Spleen (tissue), 11 donors: Measurements from ENCODE around the gene ARL6IP1. TPM values are rescaled to one million over a fixed set of nuclear protein-coding genes. Genes with fewer than 3 reads are reported as not detected.
"Not testable (repeated sequence)": the region's sequence is repeated elsewhere in the genome, so short reads cannot be mapped to it uniquely, and the experiment has no call there.

Experiments
- DNase-seq: peaks from one replicate; pipeline ENCODE4 v3.0.0-alpha.2; 2020
- H3K27ac ChIP-seq, 8 donors: fragments of 200-600 bp; sonication (generic) in 7 of 8; 1 replicate in 4 of 8; 2 replicates in 4 of 8; pipeline versions ENCODE4 v1.5.0 to v1.8.0; 2016 to 2021; ENCODE audit warnings: inconsistent platforms in 4 of 8, mild to moderate bottlenecking in 4 of 8, moderate library complexity in 1 of 8
- H3K27me3 ChIP-seq, 7 donors: fragments of 200-600 bp; sonication (generic) in 6 of 7; replicated peaks in 1 of 7; 1 replicate in 4 of 7; 2 replicates in 3 of 7; pipeline versions ENCODE4 v1.5.0 to v1.8.0; 2016 to 2021; ENCODE audit warnings: inconsistent platforms in 3 of 7, mild to moderate bottlenecking in 1 of 7
- H3K36me3 ChIP-seq, 6 donors: fragments of 200-600 bp; sonication (generic) in 5 of 6; 1 replicate in 4 of 6; 2 replicates in 2 of 6; pipeline versions ENCODE4 v1.5.0 to v1.8.0; 2016 to 2021; ENCODE audit warnings: inconsistent platforms in 2 of 6
- H3K4me1 ChIP-seq, 6 donors: fragments of 200-600 bp; sonication (generic) in 5 of 6; 1 replicate in 3 of 6; 2 replicates in 3 of 6; pipeline versions ENCODE4 v1.5.0 to v1.8.0; 2016 to 2021; ENCODE audit warnings: inconsistent platforms in 3 of 6
- H3K4me3 ChIP-seq, 8 donors: fragments of 200-600 bp; sonication (generic) in 7 of 8; 1 replicate in 4 of 8; 2 replicates in 4 of 8; pipeline versions ENCODE4 v1.5.0 to v1.8.0; 2016 to 2021; ENCODE audit warnings: inconsistent platforms in 4 of 8, mild to moderate bottlenecking in 4 of 8, moderate library complexity in 2 of 8
- H3K9me3 ChIP-seq, 8 donors: fragments of 200-600 bp; sonication (generic) in 7 of 8; 1 replicate in 4 of 8; 2 replicates in 4 of 8; pipeline versions ENCODE4 v1.5.0 to v1.8.0; 2016 to 2021; ENCODE audit warnings: inconsistent platforms in 4 of 8
- CTCF ChIP-seq, 11 experiments: fragments of 200-600 bp in 7 of 11; fragments of 450-650 bp in 4 of 11; sonication (generic) in 4 of 11; IDR thresholded peaks in 8 of 11; conservative IDR thresholded peaks in 3 of 11; 1 replicate in 7 of 11; 2 replicates in 4 of 11; pipeline versions ENCODE4 v1.4.0 to v1.8.0; 2016 to 2021; ENCODE audit warnings: antibody characterized with exemption in 11 of 11, inconsistent platforms in 4 of 11, mild to moderate bottlenecking in 1 of 11
- POLR2A ChIP-seq, 3 donors: fragments of 450-650 bp; IDR thresholded peaks; one replicate each; pipeline ENCODE4 v1.5.1; 2017; ENCODE audit warnings: antibody characterized with exemption in 3 of 3, mild to moderate bottlenecking in 1 of 3
- POLR2AphosphoS5 ChIP-seq, 3 donors: sonication (generic); formaldehyde crosslinking; IDR thresholded peaks; one replicate each; pipeline ENCODE4 v1.5.1; 2017; ENCODE audit warnings: antibody characterized with exemption in 3 of 3
- WGBS, 5 donors: extraction: QIAGEN DNeasy Blood & Tissue Kit in 3 of 5; methylation state at CpG; one replicate each; pipeline versions ENCODE4 v1.1.5 to v1.1.7; 2013 to 2018; 5-methylcytosine and 5-hydroxymethylcytosine counted together
- intact Hi-C: fragments of 100-400 bp; cut with DNase I; formaldehyde crosslinking; loops from one replicate; pipeline ENCODE4 v1.15.0; 2023; ENCODE audit warnings: low total_unique reads
- polyA plus RNA-seq, 3 donors: library from polyadenylated mRNA; stranded (reverse); fragments of 200-250 nt; gene quantifications; one replicate each; pipeline ENCODE4 v1.2.1, GENCODE V29; 2013
- total RNA-seq, 7 donors: library from RNA; depleted of rRNA in 3 of 7; stranded (reverse); fragments of >200 nt in 3 of 7; fragmentation: NEBNext Ultra II Directional in 4 of 7; extraction: Animal tissue kit (Norgen Biotek cat#: 25700) in 4 of 7; gene quantifications; one replicate each; pipeline versions ENCODE4 v1.1.0 to v1.2.1, GENCODE V29; 2016 to 2021
- donor health status: healthy with polysubstance abuse.
- donor health status: DM: no; HTN: no; CAD: no; lungs with moderate emphysema.
- donor health status: DM: no; HTN: no; CAD: no.
- donor health status: Bipolar disorder and iron deficiency.
- donor health status: healthy.
- donor health status: DM: no; HTN: no; CAD: no.
- donor health status: DM: yes; HTN: yes; CAD: no.

The ARL6IP1 gene
- total and polyA plus RNA-seq, 10 donors: 36.6 to 245 (median 86.8) TPM

DNA sequence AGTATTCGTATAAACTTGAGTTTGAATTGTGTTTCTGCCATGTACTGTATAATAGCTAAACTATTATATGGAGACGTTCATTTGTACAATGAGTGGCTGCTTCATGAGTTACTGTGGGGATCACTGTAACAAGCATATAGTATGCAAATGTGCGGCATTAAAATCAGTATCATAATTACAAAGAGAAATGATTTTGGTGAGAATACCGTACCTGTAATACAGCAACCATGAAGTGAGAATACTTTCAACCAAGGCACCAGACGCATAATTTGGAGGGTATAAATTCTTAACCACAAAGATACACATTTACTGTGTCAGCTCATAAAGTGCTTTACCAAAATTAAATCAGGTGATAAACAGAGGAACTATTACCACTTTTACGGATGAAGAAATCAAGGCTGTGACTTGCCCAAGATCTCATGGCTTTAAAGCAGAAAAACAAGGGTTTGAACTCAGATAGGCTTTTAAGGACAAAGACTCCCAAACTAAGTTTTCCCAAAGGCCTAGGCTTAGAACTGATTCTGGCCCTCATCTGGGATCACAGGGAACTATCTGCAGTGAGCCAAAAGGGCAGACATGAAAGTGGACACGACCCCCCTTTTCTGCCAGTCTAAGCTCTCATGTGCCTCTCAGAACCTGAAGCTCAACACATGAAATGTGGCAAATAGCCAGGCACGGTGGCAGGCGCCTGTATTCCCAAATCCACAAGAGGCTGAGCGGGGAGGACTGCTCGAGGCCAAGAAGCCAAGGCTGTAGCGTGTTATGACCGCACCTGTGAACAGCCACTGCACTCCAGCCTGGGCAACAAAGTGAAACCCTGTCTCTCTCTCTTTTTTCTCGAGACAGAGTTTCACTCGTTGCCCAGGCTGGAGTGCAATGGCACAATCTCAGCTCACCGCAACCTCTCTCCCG, 17.7 kb downstream of the ARL6IP1 start:
- no peak for DNase-seq
- no peaks in the 10 kb centered on the region for H3K9me3 ChIP-seq
- no peaks in the 10 kb centered on the region for H3K27me3 ChIP-seq
- TF ChIP-seq POLR2AphosphoS5 (IDR thresholded peaks at IDR 0.05) (no peak), CTCF (IDR thresholded peaks at IDR 0.05 in 8 of 11, conservative IDR thresholded peaks at IDR 0.05 in 3 of 11) (no peak), POLR2A (IDR thresholded peaks at IDR 0.05) (no peak)
- peaks cover 0 to 79% (median 62%) of the 10 kb centered on the region in 6 donors for H3K36me3 ChIP-seq
- no peak overlapping the region for H3K4me3 ChIP-seq
- intact Hi-C loops: no loop called here
- H3K27ac ChIP-seq: peak overlapping the region in 3 of 8 donors; percentile 1 to 56 (median 30)
- H3K4me1 ChIP-seq: peaks cover 33 to 63% (median 47%) of the 10 kb centered on the region in 6 donors
- WGBS, 5 donors: 72 to 89% (median 80%) methylated on average over 14 to 17 of the region's 17 CpGs

DNA sequence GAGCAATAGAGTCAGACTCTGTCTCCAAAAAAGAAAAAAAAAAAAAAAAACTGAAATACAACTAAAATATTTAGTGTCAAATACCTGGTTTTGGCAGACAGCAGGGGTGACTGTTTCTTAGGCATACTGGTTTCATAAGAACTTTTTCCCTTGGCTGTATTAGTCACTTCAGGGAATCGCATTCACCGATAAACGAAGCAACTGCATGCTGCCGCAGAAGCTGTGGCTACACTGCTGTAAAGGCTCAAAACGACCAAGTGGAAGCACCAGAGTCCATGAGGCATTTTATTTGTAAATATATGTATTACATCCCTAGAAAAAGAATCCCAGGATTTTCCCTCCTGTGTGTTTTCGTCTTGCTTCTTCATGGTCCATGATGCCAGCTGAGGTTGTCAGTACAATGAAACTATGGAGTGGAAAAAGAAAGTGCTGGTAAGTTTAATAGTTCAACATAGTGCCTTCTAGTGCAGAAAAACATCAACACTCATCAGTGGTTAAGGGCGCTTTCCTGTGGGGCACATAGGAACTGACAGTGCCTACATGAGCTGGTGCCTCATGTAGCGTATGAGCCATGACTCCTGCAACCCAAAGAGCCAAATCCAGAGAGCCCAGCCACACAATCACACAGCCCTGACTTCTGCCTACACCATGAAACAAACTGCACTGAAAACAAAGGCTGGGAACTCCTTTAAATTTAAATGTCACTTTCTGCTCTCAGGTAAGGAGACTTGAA, 18.5 kb downstream of the ARL6IP1 start:
- Histone ChIP-seq H3K36me3 (peaks cover 0 to 71% (median 55%) of the 10 kb centered on the region in 6 donors), H3K4me1 (peaks cover 25 to 55% (median 39%) of the 10 kb centered on the region in 6 donors), H3K9me3 (no peaks in the 10 kb centered on the region), H3K27me3 (no peaks in the 10 kb centered on the region), H3K4me3 (no peak overlapping the region), H3K27ac (peak overlapping the region in 1 of 8 donors; percentile 56)
- TF ChIP-seq POLR2AphosphoS5 (IDR thresholded peaks at IDR 0.05): no peak
- TF ChIP-seq POLR2A (IDR thresholded peaks at IDR 0.05): no peak
- no peak for TF ChIP-seq CTCF (IDR thresholded peaks at IDR 0.05 in 8 of 11, conservative IDR thresholded peaks at IDR 0.05 in 3 of 11)
- DNase-seq: no peak
- WGBS, 5 donors: 81 to 89% (median 86%) methylated on average over 8 of the region's 8 CpGs
- intact Hi-C loops: no loop called here

DNA sequence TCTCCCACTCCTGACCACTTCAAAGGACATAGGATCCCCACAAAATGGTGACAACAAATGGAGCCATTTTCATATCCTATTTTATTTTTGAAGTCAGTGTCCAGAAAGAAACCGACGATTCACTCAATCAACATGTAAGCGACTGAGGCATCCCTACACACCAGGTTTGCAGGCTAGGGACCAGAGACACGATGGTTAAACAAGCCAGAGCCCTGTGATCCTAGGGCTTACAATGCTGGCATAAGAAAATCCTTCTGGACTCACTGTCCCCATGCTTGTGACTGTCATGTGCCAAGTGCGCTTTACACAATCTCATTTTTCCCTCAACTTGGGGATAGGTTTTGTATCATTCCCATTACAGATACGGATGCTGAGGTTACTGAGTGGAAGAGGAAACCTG, 20.1 kb downstream of the ARL6IP1 start:
- intact Hi-C loops, H3K9me3 ChIP-seq, H3K4me3 ChIP-seq, H3K27ac ChIP-seq, DNase-seq, H3K27me3 ChIP-seq: not testable (repeated sequence)
- H3K4me1 ChIP-seq: peaks cover 9 to 38% (median 22%) of the 10 kb centered on the region in 6 donors
- peaks cover 0 to 55% (median 40%) of the 10 kb centered on the region in 6 donors for H3K36me3 ChIP-seq
- WGBS, 5 donors: 90 to 93% (median 92%) methylated on average over 5 to 6 of the region's 6 CpGs; no CpG with 5 or more reads in 1 of the 5 donors

GRCh38 chr16:18780460-18781026, 20.8 kb downstream of the ARL6IP1 start:
- peak in 1 of 3 donors; percentile 26 for TF ChIP-seq POLR2AphosphoS5 (IDR thresholded peaks at IDR 0.05)
- DNase-seq, H3K27me3 ChIP-seq, H3K4me3 ChIP-seq, H3K27ac ChIP-seq, H3K9me3 ChIP-seq, intact Hi-C loops: not testable (repeated sequence)
- Histone ChIP-seq H3K4me1 (peaks cover 4 to 31% (median 16%) of the 10 kb centered on the region in 6 donors), H3K36me3 (peaks cover 0 to 48% (median 33%) of the 10 kb centered on the region in 6 donors)
- WGBS, 5 donors: 62 to 74% (median 72%) methylated on average over 7 to 8 of the region's 8 CpGs

DNA sequence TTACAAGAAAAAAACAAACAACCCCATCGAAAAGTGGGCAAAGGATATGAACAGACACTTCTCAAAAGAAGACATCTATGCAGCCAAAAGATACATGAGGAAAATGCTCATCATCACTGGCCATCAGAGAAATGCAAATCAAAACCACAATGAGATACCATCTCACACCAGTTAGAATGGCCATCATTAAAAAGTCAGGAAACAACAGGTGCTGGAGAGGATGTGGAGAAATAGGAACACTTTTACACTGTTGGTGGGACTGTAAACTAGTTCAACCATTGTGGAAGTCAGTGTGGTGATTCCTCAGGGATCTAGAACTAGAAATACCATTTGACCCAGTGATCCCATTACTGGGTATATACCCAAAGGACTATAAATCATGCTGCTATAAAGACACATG, 23.7 kb downstream of the ARL6IP1 start:
- H3K27ac ChIP-seq, H3K4me3 ChIP-seq, intact Hi-C loops, H3K4me1 ChIP-seq, H3K27me3 ChIP-seq, H3K9me3 ChIP-seq, DNase-seq: not testable (repeated sequence)
- peaks cover 0 to 19% (median 4%) of the 10 kb centered on the region in 6 donors for H3K36me3 ChIP-seq
- 93 to 100% (median 100%) methylated on average over 1 of the region's 1 CpG for WGBS, 5 donors

DNA sequence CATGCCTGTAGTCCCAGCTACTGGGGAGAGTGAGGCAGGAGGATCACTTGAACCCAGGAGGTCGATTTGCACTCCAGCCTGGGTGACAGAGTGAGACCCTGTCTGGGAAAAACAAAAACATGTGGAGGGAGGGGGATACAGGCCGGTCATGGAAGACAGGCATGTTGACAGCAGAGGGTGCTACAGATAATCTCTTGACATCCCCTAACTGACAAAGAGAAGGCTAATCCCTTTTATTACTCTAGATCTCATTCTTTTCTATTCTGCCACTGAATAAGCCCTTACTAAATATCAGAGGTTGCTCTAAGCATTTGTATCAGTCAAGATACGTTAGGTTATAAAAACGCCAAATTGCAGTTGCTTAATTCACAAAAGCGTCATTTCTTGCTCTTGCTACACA, 25.0 kb downstream of the ARL6IP1 start:
- H3K27me3 ChIP-seq, H3K36me3 ChIP-seq, H3K4me1 ChIP-seq, intact Hi-C loops, H3K4me3 ChIP-seq, DNase-seq, H3K9me3 ChIP-seq: not testable (repeated sequence)
- H3K27ac ChIP-seq: peak overlapping the region in 2 of 8 donors; percentile 36 to 68
- WGBS, 5 donors: 53 to 82% (median 66%) methylated on average over 5 of the region's 5 CpGs

- H3K4me1 ChIP-seq, H3K36me3 ChIP-seq, H3K9me3 ChIP-seq, DNase-seq, intact Hi-C loops, H3K4me3 ChIP-seq, H3K27me3 ChIP-seq: not testable (repeated sequence)
- peak overlapping the region in 5 of 8 donors; percentile 25 to 71 (median 68) for H3K27ac ChIP-seq
- 58 to 88% (median 70%) methylated on average over 4 of the region's 4 CpGs for WGBS, 5 donors
These were observed 26.7 kb downstream of the ARL6IP1 start for GRCh38 chr16:18774651-18775050.

GRCh38 chr16:18772171-18772570, 29.2 kb downstream of the ARL6IP1 start:
- DNase-seq, H3K9me3 ChIP-seq, H3K27ac ChIP-seq, H3K4me3 ChIP-seq, H3K36me3 ChIP-seq, H3K4me1 ChIP-seq, H3K27me3 ChIP-seq, intact Hi-C loops: not testable (repeated sequence)
- 43 to 66% (median 54%) methylated on average over 7 of the region's 7 CpGs for WGBS, 5 donors
